NCI-H1048 (cell line): Measurements from ENCODE around the gene FCER2.
"Not testable (repeated sequence)": the region's sequence is repeated elsewhere in the genome, so short reads cannot be mapped to it uniquely, and the experiment has no call there.

Experiments used
- DNase-seq: peaks from one replicate; lab custom pipeline; 2025; lab: John Stamatoyannopoulos, UW

Gene FCER2, protein sequence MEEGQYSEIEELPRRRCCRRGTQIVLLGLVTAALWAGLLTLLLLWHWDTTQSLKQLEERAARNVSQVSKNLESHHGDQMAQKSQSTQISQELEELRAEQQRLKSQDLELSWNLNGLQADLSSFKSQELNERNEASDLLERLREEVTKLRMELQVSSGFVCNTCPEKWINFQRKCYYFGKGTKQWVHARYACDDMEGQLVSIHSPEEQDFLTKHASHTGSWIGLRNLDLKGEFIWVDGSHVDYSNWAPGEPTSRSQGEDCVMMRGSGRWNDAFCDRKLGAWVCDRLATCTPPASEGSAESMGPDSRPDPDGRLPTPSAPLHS

DNA sequence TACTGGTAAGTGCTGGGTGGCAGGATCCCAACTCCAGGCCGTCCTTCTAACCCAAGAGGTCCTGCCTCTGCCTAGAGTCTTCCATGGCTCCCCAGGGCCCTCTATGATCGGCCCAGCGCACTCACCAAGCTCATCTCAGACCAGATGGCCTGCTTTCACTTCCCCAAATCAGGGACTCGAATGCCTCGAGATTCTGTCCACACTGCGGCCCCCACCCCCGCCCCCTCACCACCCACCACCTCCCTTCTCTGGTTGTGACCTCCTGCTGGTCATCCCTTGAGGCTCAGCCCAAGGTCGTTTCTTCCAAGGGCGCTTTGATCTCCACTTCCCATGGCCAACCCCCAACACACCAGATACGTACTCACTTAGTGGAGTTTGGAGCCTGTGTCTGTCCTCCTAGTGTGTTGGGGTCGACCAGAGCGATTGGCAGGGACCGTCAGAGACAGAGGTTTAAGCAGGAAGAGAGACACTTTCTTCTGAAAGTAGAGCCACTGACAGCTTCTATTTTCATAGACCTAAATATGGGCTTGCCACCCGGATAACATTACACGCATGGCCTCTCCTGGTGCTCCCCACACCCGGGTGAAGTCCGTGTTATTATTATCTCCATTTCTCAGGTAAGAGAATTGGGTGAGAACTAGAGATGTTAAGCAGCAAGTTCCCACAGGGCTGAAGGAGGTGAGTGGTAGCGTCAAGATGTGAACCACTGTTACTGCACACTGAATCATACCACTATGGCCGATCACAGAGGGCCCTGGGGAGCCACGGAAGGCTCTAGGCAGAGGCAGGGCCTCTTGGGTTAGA lies at the start of gene FCER2:
Gene FCER2, minus strand, starts transcription at position 478 of the 804 bp plus-strand sequence. CDS start 2,371 bp downstream, outside the sequence.
- no peak for DNase-seq

DNA sequence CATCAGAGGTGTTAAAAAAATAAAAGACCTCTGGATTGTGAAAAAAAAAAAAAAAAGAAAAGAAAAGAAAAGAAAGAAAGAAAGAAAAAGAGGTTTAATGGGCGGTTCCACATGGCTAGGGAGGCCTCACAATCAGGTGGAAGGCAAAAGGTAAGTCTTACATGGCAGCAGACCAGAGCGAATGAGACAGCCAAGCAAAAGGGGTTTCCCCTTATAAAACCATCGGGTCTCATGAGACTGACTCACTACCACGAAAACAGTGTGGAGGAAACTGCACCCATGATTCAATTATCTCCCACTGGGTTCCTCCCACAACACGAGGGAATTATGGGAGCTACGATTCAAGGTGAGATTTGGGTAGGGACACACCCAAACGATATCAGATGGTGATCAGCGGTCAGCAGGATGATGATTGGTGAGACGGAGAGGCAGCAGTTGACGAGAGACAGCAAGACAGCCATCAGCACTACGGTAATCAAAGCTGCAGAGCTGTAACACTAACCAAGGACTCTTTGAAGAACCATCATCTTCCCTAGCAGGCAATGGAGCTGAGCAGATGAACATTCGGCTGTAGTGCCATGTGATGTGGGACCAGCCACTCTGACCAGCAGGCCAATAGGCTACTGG lies 49.3 kb upstream of the FCER2 start:
- DNase-seq: no peak

GRCh38 chr19:7748756-7749155 lies 46.8 kb upstream of the FCER2 start:
- no peak for DNase-seq

DNA sequence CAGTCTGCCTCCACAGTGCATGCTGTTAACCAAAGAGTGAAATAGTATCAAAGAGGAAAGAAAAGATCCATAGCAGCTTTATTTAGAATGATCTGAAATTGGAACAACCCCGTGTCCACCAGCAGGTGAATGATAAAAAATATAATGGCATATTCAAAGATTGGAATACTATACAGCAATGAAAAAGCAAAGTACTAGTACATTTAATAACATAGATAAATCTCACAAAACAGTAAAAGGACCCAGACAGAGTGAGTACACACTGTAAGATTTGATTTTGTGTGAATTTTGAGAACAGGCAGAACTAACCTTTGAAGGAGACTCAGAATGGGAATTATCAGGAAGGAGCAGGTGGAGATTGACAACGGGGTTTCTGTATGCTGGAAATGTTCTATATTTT lies 46.2 kb upstream of the FCER2 start:
- DNase-seq: no peak

DNA sequence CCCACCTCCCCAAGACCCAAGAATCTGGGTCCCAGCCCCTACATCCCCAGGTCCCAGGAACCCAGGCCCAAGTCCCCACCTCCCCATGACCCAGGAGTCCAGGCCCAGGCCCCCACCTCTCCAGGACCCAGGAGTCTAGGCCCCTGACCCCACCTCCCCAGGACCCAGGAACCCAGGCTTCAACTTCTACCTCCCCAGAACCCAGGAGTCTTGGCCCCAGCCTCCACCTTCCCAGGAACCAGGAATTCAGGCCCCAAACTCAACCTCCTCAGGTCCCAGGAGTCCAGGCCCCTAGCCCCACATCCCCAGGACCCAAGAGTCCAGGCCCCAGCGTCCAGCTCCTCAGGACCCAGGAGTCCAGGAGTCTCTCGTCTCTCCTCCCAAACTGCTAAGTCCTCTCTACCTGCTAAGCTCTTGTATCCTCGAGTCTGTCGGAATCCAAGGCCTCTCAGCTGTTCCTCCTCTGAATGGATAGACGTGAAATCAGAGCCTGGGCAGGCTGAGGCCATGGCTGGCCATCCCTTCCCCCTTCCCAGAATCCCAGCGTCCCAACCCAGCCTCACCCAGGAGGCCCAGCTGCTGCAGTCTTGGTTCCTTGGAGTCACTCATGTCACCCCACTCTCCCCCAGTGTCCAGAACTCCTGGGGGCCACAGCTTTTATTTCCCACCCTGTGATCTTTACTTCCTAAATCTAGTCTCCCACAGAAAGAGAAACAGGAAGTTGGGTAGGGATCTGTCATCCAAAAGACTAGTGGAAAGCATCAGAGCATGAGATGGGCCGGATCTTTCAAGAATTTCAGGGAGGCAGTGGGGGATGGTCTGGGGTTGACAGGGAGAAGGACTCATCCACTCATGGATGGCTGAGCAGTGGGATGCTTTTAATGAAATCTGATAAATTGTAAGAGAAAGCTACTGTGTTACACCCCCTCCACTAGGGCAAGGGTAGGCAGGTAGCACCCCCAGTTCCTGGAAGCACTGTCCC lies 45.3 kb upstream of the FCER2 start, which contains the start of gene CD209:
Gene CD209, minus strand, starts transcription at position 632 of the 982 bp plus-strand sequence. Its CDS starts 23 bp downstream, at position 609.
- no peak for DNase-seq

GRCh38 chr19:7746306-7746705 lies 44.4 kb upstream of the FCER2 start:
- not testable (repeated sequence) for DNase-seq

GRCh38 chr19:7744871-7745650 lies 43.1 kb upstream of the FCER2 start:
- no peak for DNase-seq

GRCh38 chr19:7744199-7744786 lies 42.4 kb upstream of the FCER2 start:
- no peak for DNase-seq

DNA sequence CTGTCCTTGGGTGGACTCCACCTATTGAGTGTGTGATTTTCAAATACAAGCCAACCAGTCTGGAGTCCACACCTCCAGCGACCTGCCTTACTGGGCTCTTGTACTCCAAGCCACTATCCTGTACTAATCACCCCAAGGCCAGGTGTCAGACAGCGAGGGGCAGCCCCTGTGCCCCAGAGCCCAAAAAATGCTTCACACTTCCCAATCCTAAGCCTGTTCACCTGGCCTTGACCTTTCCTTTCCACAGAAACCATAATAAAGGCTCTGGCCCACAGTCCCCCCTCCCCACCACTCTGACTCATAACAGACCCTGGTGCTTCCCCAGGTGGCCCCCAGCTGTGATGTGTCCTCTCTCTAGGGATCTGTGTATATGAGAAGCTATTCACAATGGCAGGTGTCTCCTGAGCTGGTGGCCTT lies 41.5 kb upstream of the FCER2 start:
- no peak for DNase-seq

DNA sequence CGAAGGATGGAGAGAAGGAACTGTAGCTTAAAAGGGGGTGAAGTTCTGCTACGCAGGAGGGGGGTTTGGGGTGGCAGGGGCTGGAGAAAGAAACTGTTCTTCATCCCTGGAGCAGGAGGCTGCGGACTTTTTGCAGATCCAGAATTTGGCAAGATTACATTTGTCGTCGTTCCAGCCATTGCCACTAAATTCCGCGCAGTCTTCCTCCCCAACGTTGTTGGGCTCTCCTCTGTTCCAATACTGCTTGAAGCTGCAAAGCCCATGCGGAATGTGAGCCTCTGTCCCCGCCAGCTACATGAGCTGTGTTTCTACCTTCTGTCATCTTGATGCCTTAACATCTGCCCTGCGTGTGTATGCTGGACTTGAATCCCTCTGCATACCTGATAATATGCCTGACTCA lies 41.1 kb upstream of the FCER2 start:
- DNase-seq: no peak

- no peak for DNase-seq
Observed at GRCh38 chr19:7742575-7742974, 40.6 kb upstream of the FCER2 start.

DNA sequence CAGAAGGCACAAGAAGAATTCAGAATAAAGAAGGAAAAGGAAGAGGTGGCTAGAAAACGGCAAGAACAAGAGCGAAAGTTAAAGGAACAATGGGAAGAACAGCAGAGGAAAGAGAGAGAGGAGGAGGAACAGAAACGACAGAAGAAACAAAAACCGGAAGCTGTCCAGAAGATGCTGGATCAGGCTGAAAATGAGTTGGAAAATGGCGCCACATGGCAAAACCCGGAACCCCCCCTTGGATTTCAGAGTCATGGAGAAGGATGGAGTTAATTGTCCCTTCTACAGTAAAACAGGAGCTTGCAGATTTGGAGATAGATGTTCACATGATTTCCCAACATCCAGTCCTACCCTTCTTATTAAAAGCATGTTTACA lies 38.7 kb upstream of the FCER2 start:
- no peak for DNase-seq

DNA sequence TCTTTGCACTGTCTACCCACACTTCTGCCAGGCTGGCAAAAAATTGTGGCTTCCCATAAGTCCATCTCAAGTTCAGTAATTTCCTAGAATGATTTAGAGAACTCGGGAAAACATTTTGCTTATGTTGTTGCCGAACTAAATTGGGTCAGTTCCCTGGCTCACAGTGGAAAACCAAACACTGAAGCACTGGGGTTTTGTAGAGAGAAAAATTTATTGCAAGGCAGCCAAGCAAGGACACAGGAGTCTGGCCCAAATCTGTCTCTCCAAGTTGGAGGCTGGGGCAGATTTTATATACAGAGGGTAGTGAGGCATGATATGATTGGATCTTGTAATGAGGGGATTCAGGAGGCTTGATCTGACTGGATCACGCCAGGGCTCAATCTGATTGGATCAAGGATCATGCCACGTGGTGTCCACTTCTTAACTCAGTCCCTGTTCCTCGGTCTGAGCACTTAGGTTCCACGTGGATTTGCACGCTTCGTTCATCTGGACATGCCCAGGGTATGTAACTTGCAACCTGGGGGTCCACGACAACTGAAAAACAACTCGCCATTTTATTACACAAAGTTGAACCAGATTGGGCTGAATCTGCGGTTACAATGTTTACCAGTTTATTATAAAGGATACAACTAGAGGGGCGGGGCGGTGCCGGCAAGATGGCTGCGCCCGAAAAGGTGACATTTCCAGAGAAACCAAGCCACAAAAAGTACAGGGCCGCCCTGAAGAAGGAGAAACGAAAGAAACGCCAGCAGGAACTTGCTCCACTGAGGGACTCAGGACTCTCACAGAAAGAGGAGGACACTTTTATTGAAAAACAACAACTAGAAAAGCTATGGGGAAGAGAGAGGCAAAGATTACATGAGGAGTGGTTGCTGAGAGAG lies 38.1 kb upstream of the FCER2 start:
- no peak for DNase-seq

- no peak for DNase-seq
Observed at GRCh38 chr19:7739211-7739755, 37.4 kb upstream of the FCER2 start.

GRCh38 chr19:7738023-7738422 lies 36.1 kb upstream of the FCER2 start:
- no peak for DNase-seq

- no peak for DNase-seq
Observed at GRCh38 chr19:7737215-7737614, 35.3 kb upstream of the FCER2 start.

GRCh38 chr19:7736148-7736547 lies 34.2 kb upstream of the FCER2 start:
- DNase-seq: no peak

DNA sequence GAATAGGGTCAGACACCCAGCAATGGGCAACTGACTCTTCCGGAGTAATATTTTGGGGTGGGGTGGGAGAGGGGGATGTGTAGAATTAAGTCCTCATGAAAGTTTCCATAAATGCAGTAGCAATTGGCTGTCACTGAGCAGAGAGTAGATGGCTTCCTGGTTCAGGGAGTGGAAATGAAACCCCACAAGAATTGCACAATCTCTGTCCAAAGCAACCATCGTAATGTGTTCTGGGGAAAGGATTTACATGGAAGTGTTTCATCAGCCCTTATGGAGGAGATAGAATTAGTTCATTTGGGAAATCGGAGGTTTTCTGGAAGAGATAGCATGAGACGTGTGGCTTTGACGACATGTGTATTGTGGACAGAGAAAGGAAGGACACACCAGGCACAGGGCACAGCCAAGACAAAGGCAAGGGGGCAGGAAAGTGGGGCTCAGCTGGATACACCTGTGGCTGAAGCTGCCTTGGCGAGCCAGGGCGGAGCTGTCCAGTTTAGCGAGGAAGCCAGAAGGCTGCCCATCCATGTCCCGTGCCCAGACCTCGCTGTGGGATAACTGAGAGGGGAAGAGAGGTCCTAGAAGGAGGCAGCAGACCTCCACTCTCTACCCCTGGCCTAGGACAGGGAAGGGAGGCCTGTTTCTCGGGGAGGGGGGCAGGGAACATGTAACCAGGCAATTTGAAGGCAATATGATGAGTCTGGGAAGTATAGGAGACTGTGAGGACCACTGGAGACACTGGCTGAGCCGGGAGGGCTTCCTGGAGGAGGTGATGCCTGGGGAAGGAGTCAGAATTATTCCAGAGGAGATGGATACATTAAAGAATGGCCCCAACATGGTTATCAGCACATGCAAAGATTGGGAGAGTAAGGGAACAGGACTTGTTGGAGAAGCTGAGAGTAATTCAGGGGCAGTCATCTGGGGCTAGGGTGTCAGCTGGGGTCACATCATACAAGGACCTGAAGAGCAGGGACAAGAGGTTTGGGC lies 32.6 kb upstream of the FCER2 start:
- DNase-seq: no peak
